Type B pancreatic cell (in vitro differentiated cells): ENCODE results near the gene LYPD3. TPM values are rescaled to one million over a fixed set of nuclear protein-coding genes. Genes with fewer than 3 reads are reported as not detected.

Experiments used
- DNase-seq: peaks from one replicate; pipeline ENCODE4 v3.0.0; 2021; ENCODE audit warnings: mixed read lengths; ENCODE audit not compliant: unreplicated experiment; ENCODE audit errors: extremely low spot score
- H3K27ac Mint-ChIP-seq: 2 replicates; pipeline ENCODE4 v1.8.0; 2021; ENCODE audit warnings: mild to moderate bottlenecking, mixed read lengths
- H3K27me3 Mint-ChIP-seq: 2 replicates; pipeline ENCODE4 v1.8.0; 2021; ENCODE audit warnings: mixed read lengths
- H3K36me3 Mint-ChIP-seq: 2 replicates; pipeline ENCODE4 v1.8.0; 2021; ENCODE audit warnings: mixed read lengths
- H3K4me1 Mint-ChIP-seq: one replicate; pipeline ENCODE4 v1.8.0; 2021; ENCODE audit warnings: mixed read lengths; ENCODE audit not compliant: unreplicated experiment
- H3K4me3 Mint-ChIP-seq: 2 replicates; pipeline ENCODE4 v1.8.0; 2021; ENCODE audit warnings: mild to moderate bottlenecking, mixed read lengths
- H3K9me3 Mint-ChIP-seq: 2 replicates; pipeline ENCODE4 v1.8.0; 2021; ENCODE audit warnings: mixed read lengths
- total RNA-seq: library from RNA; stranded (reverse); gene quantifications from 2 replicates; pipeline ENCODE4 v1.2.1, GENCODE V29; 2021; ENCODE audit warnings: low replicate concordance
- TF ChIP-seq, protein P1 (sequence below): fragments of 200-600 bp; sonication (generic); conservative IDR thresholded peaks from 2 replicates; pipeline ENCODE4 v1.5.0; 2021; ENCODE audit warnings: antibody characterized with exemption, mild to moderate bottlenecking

LYPD3 gene
- total RNA-seq, 1 donor from 2014 or later = 13.3 TPM

DNA sequence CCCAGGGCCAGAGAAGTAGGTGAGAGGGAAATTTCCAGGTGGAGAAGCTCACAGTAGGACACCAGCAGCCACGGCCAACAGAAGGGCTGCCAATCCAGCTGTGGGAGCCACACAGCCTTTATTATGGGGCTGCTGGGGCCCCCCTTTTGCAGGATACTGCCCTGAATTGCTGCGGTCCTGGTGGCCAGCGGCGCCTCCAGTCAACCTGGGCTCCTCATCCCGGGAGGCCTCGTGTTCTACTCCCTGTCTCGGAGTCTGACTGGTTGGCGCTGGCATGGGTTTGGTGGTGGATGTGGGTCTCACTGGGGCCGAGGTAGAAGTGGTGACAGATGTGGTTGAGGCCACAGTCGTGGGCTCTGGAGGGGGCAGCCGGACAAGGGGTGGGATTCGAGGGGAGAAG, 4.1 kb downstream of the LYPD3 start:
- peaks cover 3% of the 10 kb centered on the region for H3K27me3 Mint-ChIP-seq

DNA sequence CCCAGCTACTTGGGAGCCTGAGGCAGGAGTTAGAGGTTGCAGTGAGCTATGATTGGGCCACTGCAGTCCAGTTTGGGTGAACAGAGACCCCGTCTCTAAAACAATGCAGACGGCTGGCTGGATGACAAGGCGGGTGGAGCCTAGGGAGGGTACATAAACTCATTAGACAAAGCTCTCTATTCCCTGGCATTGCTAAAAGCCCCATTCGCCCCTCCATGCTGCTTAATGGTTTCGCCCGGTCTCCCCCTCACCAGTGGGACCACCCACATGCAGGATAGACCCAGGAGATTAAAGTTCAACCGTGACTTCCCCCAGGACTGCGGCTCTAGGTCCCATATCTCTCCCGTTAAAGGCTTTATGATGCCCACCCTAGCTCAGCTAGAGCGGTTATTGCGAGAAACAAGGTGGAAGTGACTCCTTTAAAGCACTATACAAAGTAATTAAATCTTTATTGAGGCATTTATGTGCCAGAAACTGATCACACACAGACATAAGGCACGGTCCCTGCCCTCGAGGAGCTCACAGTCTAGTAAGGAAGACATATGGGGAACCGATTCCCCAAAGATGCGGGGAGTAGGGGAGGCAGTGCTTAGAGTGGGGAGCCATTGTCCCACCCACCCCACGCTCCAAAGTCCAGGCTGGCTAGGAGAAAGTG, 4.9 kb downstream of the LYPD3 start:
- DNase-seq = no peak
- TF ChIP-seq, protein P1, sequence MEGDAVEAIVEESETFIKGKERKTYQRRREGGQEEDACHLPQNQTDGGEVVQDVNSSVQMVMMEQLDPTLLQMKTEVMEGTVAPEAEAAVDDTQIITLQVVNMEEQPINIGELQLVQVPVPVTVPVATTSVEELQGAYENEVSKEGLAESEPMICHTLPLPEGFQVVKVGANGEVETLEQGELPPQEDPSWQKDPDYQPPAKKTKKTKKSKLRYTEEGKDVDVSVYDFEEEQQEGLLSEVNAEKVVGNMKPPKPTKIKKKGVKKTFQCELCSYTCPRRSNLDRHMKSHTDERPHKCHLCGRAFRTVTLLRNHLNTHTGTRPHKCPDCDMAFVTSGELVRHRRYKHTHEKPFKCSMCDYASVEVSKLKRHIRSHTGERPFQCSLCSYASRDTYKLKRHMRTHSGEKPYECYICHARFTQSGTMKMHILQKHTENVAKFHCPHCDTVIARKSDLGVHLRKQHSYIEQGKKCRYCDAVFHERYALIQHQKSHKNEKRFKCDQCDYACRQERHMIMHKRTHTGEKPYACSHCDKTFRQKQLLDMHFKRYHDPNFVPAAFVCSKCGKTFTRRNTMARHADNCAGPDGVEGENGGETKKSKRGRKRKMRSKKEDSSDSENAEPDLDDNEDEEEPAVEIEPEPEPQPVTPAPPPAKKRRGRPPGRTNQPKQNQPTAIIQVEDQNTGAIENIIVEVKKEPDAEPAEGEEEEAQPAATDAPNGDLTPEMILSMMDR = no peak
- Mint-ChIP-seq H3K9me3 (no peaks in the 10 kb centered on the region), H3K4me1 (peaks cover 16% of the 10 kb centered on the region), H3K36me3 (no peaks in the 10 kb centered on the region), H3K4me3 (peak overlapping the region; percentile 41), H3K27me3 (peaks cover 6% of the 10 kb centered on the region), H3K27ac (peak overlapping the region; percentile 21)

More for the DNA sequence above, 4.1 kb downstream of the LYPD3 start:
- TF ChIP-seq, protein P1 = no peak
- no peak for DNase-seq
- Mint-ChIP-seq H3K4me3 (peak overlapping the region; percentile 41), H3K4me1 (peaks cover 13% of the 10 kb centered on the region), H3K27ac (peak overlapping the region; percentile 48), H3K9me3 (no peaks in the 10 kb centered on the region), H3K36me3 (no peaks in the 10 kb centered on the region)

GRCh38 chr19:43457809-43458208, 7.6 kb downstream of the LYPD3 start:
- peaks cover 8% of the 10 kb centered on the region for H3K27me3 Mint-ChIP-seq
- H3K4me3 Mint-ChIP-seq = peak overlapping the region; percentile 44
- TF ChIP-seq, protein P1 = no peak
- DNase-seq = no peak
- no peaks in the 10 kb centered on the region for H3K36me3 Mint-ChIP-seq
- H3K27ac Mint-ChIP-seq = peak overlapping the region; percentile 81
- H3K4me1 Mint-ChIP-seq = peaks cover 15% of the 10 kb centered on the region
- no peaks in the 10 kb centered on the region for H3K9me3 Mint-ChIP-seq

GRCh38 chr19:43455321-43456113, 9.9 kb downstream of the LYPD3 start:
- no peak for DNase-seq
- Mint-ChIP-seq H3K4me1 (peaks cover 7% of the 10 kb centered on the region), H3K27ac (peak overlapping the region; percentile 96), H3K27me3 (peaks cover 6% of the 10 kb centered on the region), H3K4me3 (peak overlapping the region; percentile 69), H3K9me3 (no peaks in the 10 kb centered on the region), H3K36me3 (peaks cover 7% of the 10 kb centered on the region)
- TF ChIP-seq, protein P1 = no peak

DNA sequence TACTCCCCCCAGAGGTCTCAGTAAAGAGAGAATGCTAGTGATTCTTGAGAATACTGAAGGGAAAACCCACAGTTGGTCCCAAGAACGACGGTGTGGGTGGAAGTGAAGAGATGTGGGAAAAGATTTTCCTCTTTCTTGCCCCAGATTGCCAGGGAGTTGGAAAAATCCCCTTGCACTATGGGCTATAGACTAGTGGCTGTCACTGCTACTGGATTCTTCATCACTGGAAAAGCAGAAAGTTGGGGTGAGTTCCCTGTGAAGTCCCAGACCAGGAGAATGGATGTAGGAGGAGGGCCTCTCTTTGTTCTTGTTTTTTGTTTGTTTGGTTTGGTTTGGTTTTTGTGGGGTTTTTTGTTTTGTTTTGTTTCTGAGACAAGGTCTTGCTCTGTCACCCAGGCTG, 11.4 kb downstream of the LYPD3 start:
- Mint-ChIP-seq H3K36me3 (peaks cover 7% of the 10 kb centered on the region), H3K27ac (no peak overlapping the region)

More for the DNA sequence above, 11.4 kb downstream of the LYPD3 start:
- TF ChIP-seq, protein P1 = no peak
- Mint-ChIP-seq H3K27me3 (peaks cover 6% of the 10 kb centered on the region), H3K4me1 (peaks cover 7% of the 10 kb centered on the region), H3K9me3 (no peaks in the 10 kb centered on the region), H3K4me3 (no peak overlapping the region)
- DNase-seq = no peak
